ENCODE results near the gene LRIT3.

LRIT3 gene

GRCh38 chr4:109910256-109910655 is 62.3 kb downstream of the LRIT3 start:
- no peak for DNase-seq

- no peak for DNase-seq
Observed at GRCh38 chr4:109912706-109913595, 65.0 kb downstream of the LRIT3 start, which contains the start of gene EGF. Gene EGF, plus strand, starts transcription at chr4:109912883. Its CDS starts 453 bp downstream, at chr4:109913336.

DNA sequence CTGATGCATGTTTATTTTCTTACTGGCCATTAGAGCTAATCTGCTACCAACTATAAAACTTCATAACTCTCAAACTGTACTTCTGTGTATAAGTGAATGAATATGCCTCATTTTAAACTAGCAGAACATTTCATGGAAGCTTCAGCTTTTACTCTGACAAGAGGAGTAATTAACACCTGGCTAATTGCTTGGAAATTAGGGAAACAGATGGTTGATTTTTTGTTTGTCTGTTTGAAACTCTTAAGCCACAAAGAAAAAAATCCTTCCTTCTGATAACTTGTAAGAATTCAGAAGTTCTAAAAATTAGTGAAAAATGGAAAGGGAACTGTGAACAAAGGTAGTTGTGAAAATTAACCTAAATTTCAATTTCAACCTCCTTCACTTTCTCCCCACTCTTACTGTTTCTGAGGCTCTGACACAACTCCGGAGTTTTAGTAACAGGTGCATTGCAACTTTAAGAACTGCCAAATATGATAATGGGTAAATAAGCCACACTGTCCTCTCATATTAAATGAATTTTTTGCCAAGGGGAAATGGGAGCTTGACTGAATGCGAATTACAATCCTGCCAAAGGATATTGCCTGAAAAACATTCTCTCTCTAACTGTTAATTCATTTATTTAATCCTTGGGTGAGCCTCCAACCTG is 65.8 kb downstream of the LRIT3 start:
- no peak for DNase-seq

DNA sequence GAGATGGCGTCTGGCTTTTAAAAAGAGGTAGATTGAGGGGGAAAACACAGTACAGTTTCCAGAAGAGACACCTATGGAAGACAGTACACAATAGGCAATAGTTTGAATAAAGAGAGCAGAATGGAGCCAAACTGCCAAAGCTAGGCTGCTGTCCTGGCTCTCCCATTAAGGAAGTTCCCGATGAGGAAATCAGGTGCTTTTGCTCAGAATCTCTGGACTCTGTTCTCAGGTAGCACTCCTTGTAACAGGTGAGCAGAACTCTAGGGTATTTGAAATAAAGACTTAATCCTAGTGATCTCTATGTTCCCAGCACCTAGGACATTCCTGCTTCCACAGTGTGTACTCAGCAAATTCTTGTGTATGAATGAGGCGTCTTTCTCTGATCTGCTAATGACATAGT is 66.4 kb downstream of the LRIT3 start:
- no peak for DNase-seq

DNA sequence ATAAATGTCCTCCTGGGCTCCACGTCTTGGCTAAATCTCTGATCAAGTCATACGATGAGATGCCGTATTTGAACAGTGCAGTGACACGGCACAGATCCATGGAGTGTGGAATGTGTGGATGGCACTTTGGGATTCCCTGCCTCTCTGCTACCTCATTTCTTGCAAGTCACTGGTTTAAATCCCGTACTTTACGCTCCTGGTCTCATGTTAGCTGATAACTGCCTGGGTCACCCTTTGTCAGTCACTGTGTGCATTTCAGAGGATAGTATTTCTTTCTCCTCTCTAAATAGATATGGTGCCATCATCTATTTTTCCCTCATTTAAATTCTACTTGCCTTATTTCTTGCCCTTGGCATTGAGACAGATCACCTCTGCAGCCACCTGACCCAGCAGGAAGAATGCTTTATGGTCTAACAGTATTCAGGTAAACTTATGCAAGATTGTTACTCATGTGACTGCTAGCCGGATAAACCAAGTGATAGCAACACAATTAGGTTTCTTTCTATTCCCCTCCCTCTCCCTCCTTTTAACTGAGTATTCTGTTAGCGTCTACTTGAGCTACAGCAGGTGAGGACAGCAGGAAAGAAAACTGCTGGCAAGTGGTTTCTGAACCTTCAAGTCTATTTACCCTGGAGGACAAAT is 67.6 kb downstream of the LRIT3 start:
- DNase-seq: no peak

DNA sequence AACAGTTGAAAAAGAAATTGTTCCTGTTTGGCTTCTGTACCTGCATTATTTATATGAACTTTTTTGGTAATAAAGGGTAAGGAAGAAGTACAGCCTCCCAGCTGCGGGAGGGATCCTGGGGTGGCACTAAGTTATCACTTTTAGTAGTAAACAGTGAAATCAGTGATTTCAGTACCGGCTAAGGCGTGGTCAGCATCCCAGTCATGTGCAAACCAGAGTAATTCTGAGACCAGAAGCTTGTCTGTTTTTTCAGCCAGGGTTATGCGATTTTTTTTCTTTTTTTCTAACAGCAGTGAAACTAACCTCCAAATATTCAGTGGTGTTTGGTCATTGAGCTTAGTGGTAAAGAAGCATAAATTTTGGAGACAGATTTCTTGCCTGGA is 68.1 kb downstream of the LRIT3 start:
- no peak for DNase-seq

GRCh38 chr4:109921384-109921808 is 73.5 kb downstream of the LRIT3 start:
- no peak for DNase-seq
